GM12892 (cell line): ENCODE measurements around the gene CCDC15.

Experiments used
- POLR2A ChIP-seq: IDR thresholded peaks from 2 replicates; pipeline ENCODE4 v1.6.1; 2011; ENCODE audit warnings: low read depth, low read length, control low read depth
- POLR2AphosphoS5 ChIP-seq: IDR thresholded peaks from 2 replicates; pipeline ENCODE4 v1.6.1; 2011; ENCODE audit warnings: low read depth, low read length, control low read depth
- TAF1 ChIP-seq: IDR thresholded peaks from 2 replicates; pipeline ENCODE4 v1.6.1; 2011; ENCODE audit warnings: low read depth, mild to moderate bottlenecking, control low read depth, low read length, borderline replicate concordance

- TF ChIP-seq POLR2AphosphoS5 (no peak), POLR2A (no peak), TAF1 (no peak)
Observed at GRCh38 chr11:124971810-124972209, 17.8 kb downstream of the CCDC15 start.
